GM18507 (cell line): ENCODE measurements around the gene RPUSD4.

Source experiments
- DNase-seq: peaks from one replicate; pipeline ENCODE4 v3.0.0; 2011; ENCODE audit warnings: low read depth; ENCODE audit not compliant: insufficient read length; ENCODE audit errors: extremely low spot score
- FAIRE-seq: peaks from 2 replicates; lab custom pipeline; 2011; peaks lifted over from hg19 to GRCh38; lab: Jason Lieb, UNC

RPUSD4 gene

GRCh38 chr11:126214841-126215240, 3.4 kb upstream of the RPUSD4 start:
- no peak for FAIRE-seq
- no peak for DNase-seq

- FAIRE-seq = no peak
- no peak for DNase-seq
Observed at GRCh38 chr11:126214441-126214840, 3.0 kb upstream of the RPUSD4 start.

GRCh38 chr11:126212089-126212660, 725 bp upstream of the RPUSD4 start:
- FAIRE-seq (no peak), DNase-seq (no peak)

- FAIRE-seq = no peak
- DNase-seq = no peak
Observed at GRCh38 chr11:126210871-126211235, 597 bp downstream of the RPUSD4 start.

GRCh38 chr11:126207896-126208295, 3.6 kb downstream of the RPUSD4 start:
- no peak for DNase-seq
- FAIRE-seq = no peak

- no peak for FAIRE-seq
- DNase-seq = no peak
Observed at GRCh38 chr11:126205359-126205758, 6.1 kb downstream of the RPUSD4 start.

- DNase-seq (no peak), FAIRE-seq (no peak)
Observed at GRCh38 chr11:126202646-126203359, 8.6 kb downstream of the RPUSD4 start.

GRCh38 chr11:126198648-126199047, 12.8 kb downstream of the RPUSD4 start:
- no peak for DNase-seq
- no peak for FAIRE-seq

- FAIRE-seq (no peak), DNase-seq (no peak)
Observed at GRCh38 chr11:126197277-126197939, 14.0 kb downstream of the RPUSD4 start.

GRCh38 chr11:126195119-126195518, 16.3 kb downstream of the RPUSD4 start:
- FAIRE-seq = no peak
- DNase-seq = no peak

GRCh38 chr11:126194121-126194543, 17.3 kb downstream of the RPUSD4 start:
- DNase-seq = no peak
- peak; percentile 46 for FAIRE-seq

GRCh38 chr11:126193038-126193478, 18.4 kb downstream of the RPUSD4 start:
- no peak for FAIRE-seq
- DNase-seq = no peak

GRCh38 chr11:126192361-126192760, 19.1 kb downstream of the RPUSD4 start:
- no peak for FAIRE-seq
- DNase-seq = no peak

GRCh38 chr11:126191379-126192073, 19.9 kb downstream of the RPUSD4 start:
- FAIRE-seq (no peak), DNase-seq (no peak)

- no peak for DNase-seq
- no peak for FAIRE-seq
Observed at GRCh38 chr11:126190792-126191191, 20.7 kb downstream of the RPUSD4 start.

GRCh38 chr11:126189109-126189929, 22.1 kb downstream of the RPUSD4 start:
- FAIRE-seq (no peak), DNase-seq (no peak)

GRCh38 chr11:126188332-126189108, 22.9 kb downstream of the RPUSD4 start:
- peak; percentile 49 for DNase-seq
- FAIRE-seq = peak; percentile 78

GRCh38 chr11:126186708-126187529, 24.5 kb downstream of the RPUSD4 start:
- FAIRE-seq (no peak), DNase-seq (no peak)
